ENCODE measurements around the gene TTC16. TPM values are rescaled to one million over a fixed set of nuclear protein-coding genes. Genes with fewer than 3 reads are reported as not detected.

TTC16 gene
- total and polyA plus RNA-seq, 9 donors, result 0.02 to 0.08 (median 0.07) TPM; not detected in 4

DNA sequence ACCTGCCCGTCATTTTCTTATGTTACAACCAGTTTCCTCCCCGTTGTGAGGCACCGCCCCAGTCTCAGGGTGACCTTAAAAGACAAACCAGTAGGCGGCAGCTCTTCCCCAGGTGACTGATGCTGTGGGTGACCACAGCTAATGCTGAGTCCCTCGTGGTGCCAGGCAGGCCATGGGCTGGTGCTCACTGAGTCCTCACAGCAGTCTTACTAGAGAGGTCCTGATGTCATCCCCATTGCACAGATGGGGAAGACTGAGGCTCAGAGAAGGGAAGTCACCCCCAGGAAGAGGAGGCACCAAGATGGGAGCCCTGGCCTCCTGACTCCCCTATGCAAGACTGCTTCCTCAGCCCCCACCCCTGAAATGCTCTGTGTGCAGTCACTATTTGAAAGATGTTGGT lies 8.1 kb upstream of the TTC16 start:
- WGBS (ENCODE audit: insufficient coverage), result 55% methylated on average over 5 of the region's 5 CpGs
- H3K27ac ChIP-seq (ENCODE audit: low read length), result no peak overlapping the region
- peaks cover 38% of the 10 kb centered on the region for H3K4me1 ChIP-seq (ENCODE audit: control insufficient read depth, insufficient read depth, low read length)
- H3K27me3 ChIP-seq (ENCODE audit: control insufficient read depth, insufficient read depth, low read length), result no peaks in the 10 kb centered on the region
- no peaks in the 10 kb centered on the region for H3K9me3 ChIP-seq (replicated peaks; ENCODE audit: control insufficient read depth, low read depth, low read length)
- DNase-seq, result no peak
- peaks cover 4% of the 10 kb centered on the region for H3K36me3 ChIP-seq (ENCODE audit: control insufficient read depth, insufficient read depth, low read length)
- H3K4me3 ChIP-seq (ENCODE audit: low read length), result no peak overlapping the region

DNA sequence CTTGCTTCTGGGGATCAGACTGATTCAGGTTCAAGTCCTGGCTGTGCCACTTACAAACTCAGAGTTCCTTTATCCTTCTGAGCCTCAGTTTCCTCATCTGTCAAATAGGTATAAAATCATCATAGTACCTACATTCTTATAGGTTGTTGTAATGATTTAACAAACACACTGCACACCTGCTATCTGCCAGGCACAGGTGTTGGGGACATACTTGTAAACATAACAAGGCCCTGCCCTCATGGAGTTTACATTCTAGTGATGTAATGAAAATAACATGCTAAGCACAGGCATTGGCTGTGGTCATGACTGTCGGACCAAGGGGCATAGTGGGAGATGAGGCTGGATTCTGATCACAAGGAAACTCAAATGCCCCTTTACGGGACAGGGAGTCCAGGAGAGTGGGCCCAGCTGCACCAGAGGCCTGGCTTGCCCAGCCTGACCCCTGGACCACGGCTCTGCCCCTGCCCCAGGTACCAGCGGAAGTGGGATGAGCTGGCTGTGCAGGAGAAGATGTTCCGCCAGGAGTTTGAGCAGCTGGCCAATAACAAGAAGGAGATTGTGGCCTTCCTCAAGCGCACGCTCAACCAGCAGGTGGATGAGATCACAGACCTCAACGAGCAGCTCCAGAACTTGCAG lies 6.8 kb upstream of the TTC16 start:
- Histone ChIP-seq H3K4me1 (ENCODE audit: control insufficient read depth, insufficient read depth, low read length) (peaks cover 39% of the 10 kb centered on the region), H3K9me3 (replicated peaks; ENCODE audit: control insufficient read depth, low read depth, low read length) (no peaks in the 10 kb centered on the region), H3K27me3 (ENCODE audit: control insufficient read depth, insufficient read depth, low read length) (no peaks in the 10 kb centered on the region), H3K27ac (ENCODE audit: low read length) (no peak overlapping the region), H3K4me3 (ENCODE audit: low read length) (no peak overlapping the region), H3K36me3 (ENCODE audit: control insufficient read depth, insufficient read depth, low read length) (peaks cover 7% of the 10 kb centered on the region)
- whole genome bisulfite sequencing (ENCODE audit: insufficient coverage), result 86% methylated on average over 8 of the region's 8 CpGs
- DNase-seq, result no peak

DNA sequence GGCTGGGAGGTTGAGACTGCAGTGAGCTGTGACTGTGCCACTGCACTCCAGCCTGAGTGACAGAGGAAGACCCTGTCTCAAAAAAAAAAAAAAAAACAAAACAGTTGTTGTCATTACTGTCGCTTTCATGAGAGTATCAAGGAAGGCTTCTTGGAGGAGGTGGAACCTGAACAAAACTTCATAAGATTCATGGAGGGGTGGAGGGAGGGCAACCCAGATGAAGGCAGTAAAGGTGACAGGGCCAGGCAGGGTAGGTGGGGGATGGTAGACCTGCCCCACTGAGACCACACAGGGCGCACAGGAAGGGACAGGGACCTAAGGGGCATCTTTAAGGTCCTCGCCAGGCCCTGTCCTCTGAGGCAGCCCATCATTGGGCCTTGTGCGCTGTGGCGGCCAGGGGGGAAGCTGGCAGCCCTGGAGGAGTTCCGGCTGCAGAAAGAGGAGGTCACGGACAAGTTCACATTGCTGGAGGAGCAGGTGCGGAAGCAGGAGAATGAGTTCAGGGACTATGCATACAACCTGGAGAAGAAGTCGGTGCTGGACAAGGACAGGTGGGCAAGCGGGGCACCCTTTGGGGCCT lies 5.6 kb upstream of the TTC16 start:
- Histone ChIP-seq H3K36me3 (ENCODE audit: control insufficient read depth, insufficient read depth, low read length) (peaks cover 7% of the 10 kb centered on the region), H3K4me1 (ENCODE audit: control insufficient read depth, insufficient read depth, low read length) (peaks cover 43% of the 10 kb centered on the region), H3K4me3 (ENCODE audit: low read length) (no peak overlapping the region), H3K27ac (ENCODE audit: low read length) (no peak overlapping the region), H3K9me3 (replicated peaks; ENCODE audit: control insufficient read depth, low read depth, low read length) (no peaks in the 10 kb centered on the region), H3K27me3 (ENCODE audit: control insufficient read depth, insufficient read depth, low read length) (no peaks in the 10 kb centered on the region)
- 84% methylated on average over 10 of the region's 10 CpGs for WGBS (ENCODE audit: insufficient coverage)
- no peak for DNase-seq

DNA sequence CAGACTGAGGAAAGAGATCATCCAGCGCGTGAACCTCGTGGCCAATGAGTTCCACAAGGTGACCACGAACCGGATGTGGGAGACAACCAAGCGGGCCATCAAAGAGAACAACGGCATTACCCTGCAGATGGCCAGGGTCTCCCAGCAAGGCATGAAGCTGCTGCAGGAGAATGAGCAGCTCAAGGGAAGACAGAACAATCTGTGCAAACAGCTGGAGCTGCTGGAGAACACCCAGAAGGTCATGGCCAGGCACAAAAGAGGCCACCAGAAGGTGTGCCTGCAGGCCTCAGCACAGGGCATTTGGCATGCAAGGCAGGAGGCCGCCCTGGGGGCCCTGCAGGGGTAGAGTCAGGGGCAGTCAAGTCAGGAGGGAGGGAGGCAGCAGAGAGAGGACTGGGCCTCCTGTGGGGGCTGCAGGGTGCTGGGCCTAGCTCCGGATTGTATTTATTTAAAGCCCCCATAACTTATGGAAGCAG lies 4.6 kb upstream of the TTC16 start:
- Histone ChIP-seq H3K36me3 (ENCODE audit: control insufficient read depth, insufficient read depth, low read length) (peaks cover 7% of the 10 kb centered on the region), H3K4me3 (ENCODE audit: low read length) (no peak overlapping the region), H3K4me1 (ENCODE audit: control insufficient read depth, insufficient read depth, low read length) (peaks cover 40% of the 10 kb centered on the region), H3K27me3 (ENCODE audit: control insufficient read depth, insufficient read depth, low read length) (no peaks in the 10 kb centered on the region), H3K9me3 (replicated peaks; ENCODE audit: control insufficient read depth, low read depth, low read length) (no peaks in the 10 kb centered on the region), H3K27ac (ENCODE audit: low read length) (no peak overlapping the region)
- no peak for DNase-seq
- 52% methylated on average over 8 of the region's 9 CpGs for WGBS (ENCODE audit: insufficient coverage)

DNA sequence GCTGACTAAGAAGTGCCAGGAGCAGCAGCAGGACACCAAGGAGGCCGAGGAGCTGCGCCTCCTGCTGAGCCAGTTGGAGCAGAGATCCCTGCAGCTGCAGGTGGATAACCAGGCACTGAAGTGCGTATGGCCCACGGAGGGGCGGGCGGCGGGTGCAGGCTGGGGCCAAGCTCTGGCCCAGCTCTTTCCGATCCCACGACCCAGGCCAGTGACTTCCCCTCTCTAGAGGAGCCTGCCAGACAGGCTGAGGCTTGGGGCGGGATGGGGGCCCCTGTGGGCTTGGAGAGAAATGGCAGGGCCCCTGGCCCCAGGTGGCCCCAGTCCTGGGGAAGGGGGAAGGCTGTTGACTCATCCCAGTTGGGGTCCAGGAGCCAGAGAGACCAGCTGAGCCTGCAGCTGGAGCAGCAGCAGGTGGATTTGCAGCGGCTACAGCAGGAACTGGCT lies 4.0 kb upstream of the TTC16 start:
- H3K9me3 ChIP-seq (replicated peaks; ENCODE audit: control insufficient read depth, low read depth, low read length), result no peaks in the 10 kb centered on the region
- 36% methylated on average over 7 of the region's 11 CpGs for WGBS (ENCODE audit: insufficient coverage)
- H3K27me3 ChIP-seq (ENCODE audit: control insufficient read depth, insufficient read depth, low read length), result no peaks in the 10 kb centered on the region
- H3K4me3 ChIP-seq (ENCODE audit: low read length), result no peak overlapping the region
- no peak overlapping the region for H3K27ac ChIP-seq (ENCODE audit: low read length)
- H3K4me1 ChIP-seq (ENCODE audit: control insufficient read depth, insufficient read depth, low read length), result peaks cover 38% of the 10 kb centered on the region
- DNase-seq, result peak; percentile 64
- H3K36me3 ChIP-seq (ENCODE audit: control insufficient read depth, insufficient read depth, low read length), result peaks cover 7% of the 10 kb centered on the region

DNA sequence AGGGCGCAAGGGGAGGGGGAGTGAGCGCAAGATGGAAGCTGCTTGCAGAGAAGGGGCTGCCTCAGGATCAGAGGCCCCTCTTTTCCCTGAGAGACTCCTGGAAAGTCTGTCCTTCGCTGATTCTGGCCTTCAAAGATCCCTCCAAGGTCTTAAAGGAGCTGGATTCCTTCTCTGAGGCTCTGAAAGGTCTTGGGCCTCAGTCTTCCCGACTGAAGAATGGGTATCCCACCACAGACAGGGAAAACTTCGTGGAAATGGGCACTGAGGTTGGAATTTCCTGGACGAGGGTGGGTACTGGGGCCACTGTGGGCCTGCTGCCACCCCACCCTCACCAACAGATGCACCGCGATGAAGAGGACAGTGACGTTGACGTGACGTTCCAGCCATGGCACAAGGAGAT lies 3.5 kb upstream of the TTC16 start:
- H3K27ac ChIP-seq (ENCODE audit: low read length), result no peak overlapping the region
- H3K4me1 ChIP-seq (ENCODE audit: control insufficient read depth, insufficient read depth, low read length), result peaks cover 36% of the 10 kb centered on the region
- no peak overlapping the region for H3K4me3 ChIP-seq (ENCODE audit: low read length)
- peaks cover 7% of the 10 kb centered on the region for H3K36me3 ChIP-seq (ENCODE audit: control insufficient read depth, insufficient read depth, low read length)
- WGBS (ENCODE audit: insufficient coverage), result 78% methylated on average over 9 of the region's 11 CpGs
- no peaks in the 10 kb centered on the region for H3K27me3 ChIP-seq (ENCODE audit: control insufficient read depth, insufficient read depth, low read length)
- DNase-seq, result no peak
- H3K9me3 ChIP-seq (replicated peaks; ENCODE audit: control insufficient read depth, low read depth, low read length), result no peaks in the 10 kb centered on the region

DNA sequence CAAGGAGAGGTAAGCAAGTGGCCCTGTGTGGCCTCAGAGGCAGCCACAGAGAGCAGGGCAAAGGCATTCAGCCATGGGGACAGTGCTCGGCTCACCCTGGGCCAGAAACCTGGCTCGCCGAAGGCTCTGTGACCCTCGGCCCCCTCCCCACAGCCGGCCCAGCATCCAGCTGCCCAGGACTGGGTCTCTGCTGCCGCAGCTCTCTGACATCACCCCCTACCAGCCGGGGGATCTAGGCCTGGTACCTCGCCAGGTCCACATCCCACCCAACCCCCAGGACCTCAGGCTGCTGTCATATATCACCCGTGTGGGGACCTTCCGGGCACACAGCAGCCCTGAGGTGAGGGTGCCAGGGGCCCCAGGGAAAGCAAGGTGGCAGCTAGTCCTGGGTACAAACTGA lies 3.0 kb upstream of the TTC16 start:
- no peak for DNase-seq
- H3K9me3 ChIP-seq (replicated peaks; ENCODE audit: control insufficient read depth, low read depth, low read length), result no peaks in the 10 kb centered on the region
- H3K27me3 ChIP-seq (ENCODE audit: control insufficient read depth, insufficient read depth, low read length), result no peaks in the 10 kb centered on the region
- peaks cover 7% of the 10 kb centered on the region for H3K36me3 ChIP-seq (ENCODE audit: control insufficient read depth, insufficient read depth, low read length)
- peaks cover 35% of the 10 kb centered on the region for H3K4me1 ChIP-seq (ENCODE audit: control insufficient read depth, insufficient read depth, low read length)
- no peak overlapping the region for H3K27ac ChIP-seq (ENCODE audit: low read length)
- H3K4me3 ChIP-seq (ENCODE audit: low read length), result no peak overlapping the region
- WGBS (ENCODE audit: insufficient coverage), result 77% methylated on average over 10 of the region's 10 CpGs

DNA sequence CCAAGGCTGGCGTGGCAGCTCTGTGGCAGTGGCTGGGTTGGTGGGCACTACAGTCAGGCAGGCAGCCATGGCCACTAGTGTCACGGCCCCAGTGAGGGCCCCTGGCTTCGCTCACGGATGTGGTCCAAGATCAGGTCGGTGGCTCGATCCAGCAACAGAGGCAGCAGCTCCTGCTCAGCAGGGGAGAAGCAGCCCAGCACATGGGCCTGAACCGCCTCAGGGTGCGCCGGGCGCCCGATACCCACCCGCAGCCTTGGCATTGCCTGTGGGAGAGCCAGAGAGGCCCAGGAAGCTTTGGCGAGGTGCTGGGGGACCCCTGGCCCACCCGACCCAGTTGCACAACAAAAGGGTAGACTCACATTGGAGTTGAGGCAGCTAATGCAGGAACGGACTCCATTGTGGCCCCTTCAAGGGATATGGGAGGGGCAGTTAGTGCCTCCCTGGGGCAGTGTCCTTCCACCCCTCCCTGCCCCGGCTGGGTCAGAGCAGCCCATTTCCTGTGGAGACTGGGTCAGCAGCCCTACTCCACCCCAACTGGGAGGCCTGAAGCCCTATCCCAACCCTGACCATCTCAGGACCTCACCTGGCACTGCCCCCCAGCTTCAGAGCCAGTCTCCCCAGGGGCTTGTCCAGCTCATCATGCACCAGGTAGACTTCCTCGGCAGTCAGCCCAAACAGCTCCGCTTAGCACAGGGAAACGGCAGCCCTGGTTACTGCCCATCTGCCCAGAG lies 1.7 kb upstream of the TTC16 start:
- WGBS (ENCODE audit: insufficient coverage), result 73% methylated on average over 16 of the region's 19 CpGs
- peaks cover 7% of the 10 kb centered on the region for H3K36me3 ChIP-seq (ENCODE audit: control insufficient read depth, insufficient read depth, low read length)
- H3K27ac ChIP-seq (ENCODE audit: low read length), result no peak overlapping the region
- peak overlapping the region; percentile 76 for H3K4me3 ChIP-seq (ENCODE audit: low read length)
- no peaks in the 10 kb centered on the region for H3K9me3 ChIP-seq (replicated peaks; ENCODE audit: control insufficient read depth, low read depth, low read length)
- H3K27me3 ChIP-seq (ENCODE audit: control insufficient read depth, insufficient read depth, low read length), result no peaks in the 10 kb centered on the region
- DNase-seq, result no peak
- peaks cover 35% of the 10 kb centered on the region for H3K4me1 ChIP-seq (ENCODE audit: control insufficient read depth, insufficient read depth, low read length)

DNA sequence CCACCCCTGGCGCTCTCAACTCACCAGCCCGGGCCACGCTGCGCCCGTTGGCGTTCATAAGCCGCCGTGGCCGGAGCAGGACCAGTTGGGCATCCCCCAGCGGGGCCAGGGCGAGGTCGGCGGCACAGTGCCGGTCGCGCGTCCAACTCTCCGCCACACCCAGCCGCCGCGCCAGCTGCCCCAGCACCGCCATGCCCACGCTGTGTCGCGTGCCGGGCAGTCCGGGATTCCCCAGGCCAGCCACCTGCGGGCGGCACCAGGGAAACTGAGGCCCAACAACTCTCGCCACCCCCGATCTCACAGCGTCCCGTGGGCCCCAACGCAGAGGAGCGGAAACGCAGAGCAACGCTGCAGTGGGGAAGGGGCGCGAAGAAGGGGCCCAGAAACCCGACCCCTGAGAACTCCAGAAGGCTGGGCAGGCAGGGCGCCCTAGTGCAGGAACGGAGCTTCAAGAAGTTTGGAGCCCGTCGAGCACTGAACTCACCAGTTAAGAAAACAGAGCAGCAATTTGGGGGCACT lies 869 bp upstream of the TTC16 start:
- H3K9me3 ChIP-seq (replicated peaks; ENCODE audit: control insufficient read depth, low read depth, low read length), result no peaks in the 10 kb centered on the region
- peaks cover 7% of the 10 kb centered on the region for H3K36me3 ChIP-seq (ENCODE audit: control insufficient read depth, insufficient read depth, low read length)
- DNase-seq, result no peak
- H3K27ac ChIP-seq (ENCODE audit: low read length), result peak overlapping the region; percentile 92
- WGBS (ENCODE audit: insufficient coverage), result under 1% methylated on average over 43 of the region's 44 CpGs
- H3K4me3 ChIP-seq (ENCODE audit: low read length), result peak overlapping the region; percentile 76
- no peaks in the 10 kb centered on the region for H3K27me3 ChIP-seq (ENCODE audit: control insufficient read depth, insufficient read depth, low read length)
- peaks cover 35% of the 10 kb centered on the region for H3K4me1 ChIP-seq (ENCODE audit: control insufficient read depth, insufficient read depth, low read length)

DNA sequence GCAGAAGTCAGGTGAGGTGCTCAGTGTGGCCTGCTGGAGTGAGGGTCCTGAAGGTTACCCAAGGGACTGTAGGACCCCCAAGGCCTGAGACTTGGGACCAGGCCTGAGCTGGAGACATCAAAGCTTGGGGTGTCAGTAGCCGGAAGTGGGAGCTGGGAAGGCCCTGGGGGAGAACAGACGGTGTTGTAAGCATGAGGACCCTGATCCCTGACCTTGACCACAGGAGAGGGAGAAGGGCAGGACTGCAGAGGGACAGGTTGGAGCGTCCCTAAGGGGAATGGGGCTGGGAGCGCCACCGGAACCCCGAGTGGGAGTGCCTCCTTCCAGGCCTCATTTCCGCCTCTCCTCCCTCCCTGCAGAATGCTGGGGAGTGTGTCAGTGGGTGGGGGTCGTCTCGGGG lies 533 bp downstream of the TTC16 start:
- Histone ChIP-seq H3K4me3 (ENCODE audit: low read length) (peak overlapping the region; percentile 76), H3K4me1 (ENCODE audit: control insufficient read depth, insufficient read depth, low read length) (peaks cover 24% of the 10 kb centered on the region), H3K9me3 (replicated peaks; ENCODE audit: control insufficient read depth, low read depth, low read length) (no peaks in the 10 kb centered on the region), H3K36me3 (ENCODE audit: control insufficient read depth, insufficient read depth, low read length) (peaks cover 7% of the 10 kb centered on the region), H3K27me3 (ENCODE audit: control insufficient read depth, insufficient read depth, low read length) (no peaks in the 10 kb centered on the region), H3K27ac (ENCODE audit: low read length) (peak overlapping the region; percentile 83)
- 80% methylated on average over 4 of the region's 9 CpGs for WGBS (ENCODE audit: insufficient coverage)
- DNase-seq, result no peak

Measured in muscle of leg (tissue), 11 donors.